Panc1 (cell line): ENCODE results near the gene MYH8. TPM values are rescaled to one million over a fixed set of nuclear protein-coding genes. Genes with fewer than 3 reads are reported as not detected.

Source experiments
- ATAC-seq: fragments of 200-7000 bp; cut with Tn5 transposase; 2 replicates; pipeline ENCODE4 v1.9.1; 2020; ENCODE audit warnings: mild to moderate bottlenecking, moderate library complexity
- BruUV-seq: library from RNA; stranded (reverse); fragments of 400-500 nt; replicated peaks from 2 replicates; lab custom pipeline; 2021; lab: Mats Ljungman, UMichigan
- CTCF ChIA-PET: fragments of 300-600 bp; sonication (Branson Sonifier 250); formaldehyde crosslinking; loops from one replicate; lab custom pipeline; 2022; ENCODE audit warnings: antibody characterized with exemption; lab: Charles Lee
- POLR2A ChIA-PET: fragments of 300-600 bp; sonication (Branson Sonifier 250); formaldehyde crosslinking; loops from one replicate; lab custom pipeline; 2022; ENCODE audit warnings: antibody characterized with exemption; lab: Charles Lee
- DNase-seq: peaks from one replicate; pipeline ENCODE4 v3.0.0-alpha.2; 2010; ENCODE audit warnings: low read depth, low spot score
- H3K27ac ChIP-seq: 2 replicates; pipeline ENCODE4 v1.5.1; 2011; ENCODE audit warnings: mild to moderate bottlenecking, low read length, inconsistent platforms
- H3K27me3 ChIP-seq: fragments of 200-500 bp; sonication (Bioruptor generic); 2 replicates; pipeline ENCODE4 v1.6.0; 2014; ENCODE audit warnings: low read length, inconsistent platforms; ENCODE audit not compliant: control insufficient read depth, insufficient read depth
- H3K36me3 ChIP-seq: fragments of 200-500 bp; sonication (Bioruptor generic); 2 replicates; pipeline ENCODE4 v1.5.1; 2014; ENCODE audit warnings: inconsistent platforms, mild to moderate bottlenecking, low read length, moderate library complexity; ENCODE audit not compliant: control insufficient read depth, insufficient read depth
- H3K4me1 ChIP-seq: 2 replicates; pipeline ENCODE4 v1.5.1; 2011; ENCODE audit warnings: inconsistent platforms, mild to moderate bottlenecking, low read length, moderate library complexity; ENCODE audit not compliant: control insufficient read depth, insufficient read depth
- H3K4me3 ChIP-seq, 2 experiments: 2 replicates each; pipeline ENCODE4 v1.5.1; 2011 to 2012; ENCODE audit warnings: low read depth in 2 of 2, low read length in 2 of 2, mild to moderate bottlenecking in 2 of 2, inconsistent platforms in 1 of 2, moderate library complexity in 1 of 2
- H3K9me3 ChIP-seq: fragments of 200-500 bp; sonication (Bioruptor generic); 2 replicates; pipeline ENCODE4 v1.5.1; 2014; ENCODE audit warnings: low read depth, mild to moderate bottlenecking, inconsistent platforms, low read length, moderate library complexity; ENCODE audit not compliant: control insufficient read depth, insufficient read depth
- POLR2AphosphoS5 ChIP-seq: IDR thresholded peaks from 2 replicates; pipeline ENCODE4 v1.6.1; 2012; ENCODE audit warnings: mild to moderate bottlenecking, low read depth, low read length, moderate library complexity
- SIN3A ChIP-seq: IDR thresholded peaks from 2 replicates; pipeline ENCODE4 v1.6.1; 2012; ENCODE audit warnings: low read depth, mild to moderate bottlenecking, low read length, moderate library complexity, borderline replicate concordance; ENCODE audit not compliant: insufficient read depth
- TCF7L2 ChIP-seq: IDR thresholded peaks from 2 replicates; pipeline ENCODE4 v1.6.1; 2011; ENCODE audit warnings: mild to moderate bottlenecking, low read depth, low read length, inconsistent platforms
- in situ Hi-C: cut with HindIII; loops from 2 replicates; pipeline ENCODE4 v1.10.0; 2016; ENCODE audit warnings: low sequenced_read_pairs, low pct_unique_long_range_greater_than_20kb
- intact Hi-C: fragments of 100-400 bp; cut with micrococcal nuclease; formaldehyde crosslinking; loops from one replicate; pipeline ENCODE4 v1.10.0; 2022; ENCODE audit not compliant: unreplicated experiment
- total RNA-seq: library from RNA; stranded (reverse); gene quantifications from one replicate; pipeline ENCODE4 v1.2.1, GENCODE V29; 2021; ENCODE audit not compliant: unreplicated experiment
- TF ChIP-seq, protein P1 (sequence below), 2 experiments: IDR thresholded peaks; 2 replicates each; pipeline ENCODE4 v1.6.1; 2011 to 2012; ENCODE audit warnings: low read depth in 2 of 2, control low read depth in 1 of 2, low read length in 1 of 2, mild to moderate bottlenecking in 1 of 2, moderate library complexity in 1 of 2; ENCODE audit not compliant: insufficient read depth in 1 of 2
- TF ChIP-seq, protein P2 (sequence below): fragments of 450-650 bp; IDR thresholded peaks from 2 replicates; pipeline ENCODE4 v1.5.1; 2017; ENCODE audit warnings: mild to moderate bottlenecking

MYH8 gene
- total RNA-seq, 1 experiment from 2014 or later: not detected

- DNase-seq (no peak), ATAC-seq (no peak)
- POLR2A ChIA-PET: no interaction called here
- H3K27me3 ChIP-seq: no peaks in the 10 kb centered on the region
- H3K4me1 ChIP-seq: no peaks in the 10 kb centered on the region
- H3K36me3 ChIP-seq: no peaks in the 10 kb centered on the region
- no peak for TF ChIP-seq SIN3A
- intact Hi-C loops: no loop called here
- CTCF ChIA-PET: no interaction called here
- BruUV-seq: no TSS peak
- no peak overlapping the region for H3K4me3 ChIP-seq
- no peak overlapping the region for H3K27ac ChIP-seq
- no peaks in the 10 kb centered on the region for H3K9me3 ChIP-seq
- in situ Hi-C loops: no loop called here
These were observed 40.9 kb downstream of the MYH8 start for GRCh38 chr17:10380631-10381408.

- H3K27me3 ChIP-seq: no peaks in the 10 kb centered on the region
- ChIA-PET POLR2A (no interaction called here), CTCF (no interaction called here)
- H3K4me1 ChIP-seq: no peaks in the 10 kb centered on the region
- BruUV-seq: no TSS peak
- ATAC-seq (no peak), DNase-seq (no peak)
- H3K36me3 ChIP-seq: no peaks in the 10 kb centered on the region
- H3K9me3 ChIP-seq: no peaks in the 10 kb centered on the region
- in situ Hi-C loops: no loop called here
- no peak within 1 kb of the TSS for H3K4me3 ChIP-seq
- TF ChIP-seq SIN3A: no peak
- TF ChIP-seq, protein P1, sequence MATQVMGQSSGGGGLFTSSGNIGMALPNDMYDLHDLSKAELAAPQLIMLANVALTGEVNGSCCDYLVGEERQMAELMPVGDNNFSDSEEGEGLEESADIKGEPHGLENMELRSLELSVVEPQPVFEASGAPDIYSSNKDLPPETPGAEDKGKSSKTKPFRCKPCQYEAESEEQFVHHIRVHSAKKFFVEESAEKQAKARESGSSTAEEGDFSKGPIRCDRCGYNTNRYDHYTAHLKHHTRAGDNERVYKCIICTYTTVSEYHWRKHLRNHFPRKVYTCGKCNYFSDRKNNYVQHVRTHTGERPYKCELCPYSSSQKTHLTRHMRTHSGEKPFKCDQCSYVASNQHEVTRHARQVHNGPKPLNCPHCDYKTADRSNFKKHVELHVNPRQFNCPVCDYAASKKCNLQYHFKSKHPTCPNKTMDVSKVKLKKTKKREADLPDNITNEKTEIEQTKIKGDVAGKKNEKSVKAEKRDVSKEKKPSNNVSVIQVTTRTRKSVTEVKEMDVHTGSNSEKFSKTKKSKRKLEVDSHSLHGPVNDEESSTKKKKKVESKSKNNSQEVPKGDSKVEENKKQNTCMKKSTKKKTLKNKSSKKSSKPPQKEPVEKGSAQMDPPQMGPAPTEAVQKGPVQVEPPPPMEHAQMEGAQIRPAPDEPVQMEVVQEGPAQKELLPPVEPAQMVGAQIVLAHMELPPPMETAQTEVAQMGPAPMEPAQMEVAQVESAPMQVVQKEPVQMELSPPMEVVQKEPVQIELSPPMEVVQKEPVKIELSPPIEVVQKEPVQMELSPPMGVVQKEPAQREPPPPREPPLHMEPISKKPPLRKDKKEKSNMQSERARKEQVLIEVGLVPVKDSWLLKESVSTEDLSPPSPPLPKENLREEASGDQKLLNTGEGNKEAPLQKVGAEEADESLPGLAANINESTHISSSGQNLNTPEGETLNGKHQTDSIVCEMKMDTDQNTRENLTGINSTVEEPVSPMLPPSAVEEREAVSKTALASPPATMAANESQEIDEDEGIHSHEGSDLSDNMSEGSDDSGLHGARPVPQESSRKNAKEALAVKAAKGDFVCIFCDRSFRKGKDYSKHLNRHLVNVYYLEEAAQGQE (IDR thresholded peaks at IDR 0.05; ENCODE audit: insufficient read depth in 1 of 2, low read depth in 2 of 2, low read length in 1 of 2): no peak
- no peak for TF ChIP-seq POLR2AphosphoS5
- TF ChIP-seq TCF7L2: no peak
- TF ChIP-seq, protein P2, sequence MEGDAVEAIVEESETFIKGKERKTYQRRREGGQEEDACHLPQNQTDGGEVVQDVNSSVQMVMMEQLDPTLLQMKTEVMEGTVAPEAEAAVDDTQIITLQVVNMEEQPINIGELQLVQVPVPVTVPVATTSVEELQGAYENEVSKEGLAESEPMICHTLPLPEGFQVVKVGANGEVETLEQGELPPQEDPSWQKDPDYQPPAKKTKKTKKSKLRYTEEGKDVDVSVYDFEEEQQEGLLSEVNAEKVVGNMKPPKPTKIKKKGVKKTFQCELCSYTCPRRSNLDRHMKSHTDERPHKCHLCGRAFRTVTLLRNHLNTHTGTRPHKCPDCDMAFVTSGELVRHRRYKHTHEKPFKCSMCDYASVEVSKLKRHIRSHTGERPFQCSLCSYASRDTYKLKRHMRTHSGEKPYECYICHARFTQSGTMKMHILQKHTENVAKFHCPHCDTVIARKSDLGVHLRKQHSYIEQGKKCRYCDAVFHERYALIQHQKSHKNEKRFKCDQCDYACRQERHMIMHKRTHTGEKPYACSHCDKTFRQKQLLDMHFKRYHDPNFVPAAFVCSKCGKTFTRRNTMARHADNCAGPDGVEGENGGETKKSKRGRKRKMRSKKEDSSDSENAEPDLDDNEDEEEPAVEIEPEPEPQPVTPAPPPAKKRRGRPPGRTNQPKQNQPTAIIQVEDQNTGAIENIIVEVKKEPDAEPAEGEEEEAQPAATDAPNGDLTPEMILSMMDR: no peak
- H3K27ac ChIP-seq: no peak within 1 kb of the TSS
- intact Hi-C loops: no loop called here
These were observed 48.8 kb downstream of the MYH8 start, which contains the start of gene MYH13 for GRCh38 chr17:10372906-10373305. MYH13 (minus strand) TSS chr17:10373006; CDS start chr17:10364530, 8,476 bp downstream.

DNA sequence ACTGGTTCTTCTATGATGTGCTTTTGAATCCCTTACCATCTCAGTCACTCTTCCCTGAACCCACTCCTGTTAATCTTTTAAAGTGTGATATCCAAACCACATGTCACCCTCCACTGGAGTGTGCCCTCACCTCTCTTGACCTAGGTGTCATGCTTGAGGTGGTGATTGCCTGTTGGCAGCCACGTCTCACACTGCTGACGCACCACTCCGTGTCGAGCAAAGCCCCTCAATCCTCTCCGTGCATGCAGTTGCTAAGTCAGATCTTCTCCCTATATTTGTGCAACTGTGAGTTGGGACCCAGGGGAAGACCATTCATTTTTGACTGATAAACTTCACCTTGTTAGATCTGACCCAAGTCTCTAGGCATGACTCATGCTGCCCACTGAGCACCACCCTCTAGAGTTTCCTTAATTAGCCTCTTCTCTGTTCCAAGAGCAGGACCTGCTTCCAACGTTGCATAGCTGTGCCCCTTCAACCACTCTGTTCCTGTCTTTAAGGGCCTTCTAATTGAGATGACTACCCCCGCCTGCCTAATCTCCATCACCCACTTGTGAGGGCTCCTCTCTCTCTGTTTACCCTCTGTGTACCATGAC, 51.6 kb downstream of the MYH8 start:
- H3K9me3 ChIP-seq: no peaks in the 10 kb centered on the region
- H3K27ac ChIP-seq: no peak overlapping the region
- ATAC-seq: no peak
- no peaks in the 10 kb centered on the region for H3K27me3 ChIP-seq
- DNase-seq: no peak
- TF ChIP-seq, protein P1 (IDR thresholded peaks at IDR 0.05; ENCODE audit: insufficient read depth in 1 of 2, low read depth in 2 of 2, low read length in 1 of 2): no peak
- TF ChIP-seq, protein P2: no peak
- TF ChIP-seq SIN3A (no peak), TCF7L2 (no peak)
- H3K4me3 ChIP-seq: no peak overlapping the region
- in situ Hi-C loops: no loop called here
- no peaks in the 10 kb centered on the region for H3K36me3 ChIP-seq
- no peaks in the 10 kb centered on the region for H3K4me1 ChIP-seq
- ChIA-PET POLR2A (no interaction called here), CTCF (interaction anchor here (0.6 kb wide), 1 partner anchor 296 kb away, joined by 4 read pairs; no protein-coding TSS in a partner anchor)
- no TSS peak for BruUV-seq
- intact Hi-C loops: no loop called here
